ENCODE data around the gene C10orf53. TPM values are rescaled to one million over a fixed set of nuclear protein-coding genes. Genes with fewer than 3 reads are reported as not detected.
"Not testable (repeated sequence)": the region's sequence is repeated elsewhere in the genome, so short reads cannot be mapped to it uniquely, and the experiment has no call there.

C10orf53 gene
- polyA plus RNA-seq, 1 of the 3 experiments (the other 2 are of a cell fraction): not detected

DNA sequence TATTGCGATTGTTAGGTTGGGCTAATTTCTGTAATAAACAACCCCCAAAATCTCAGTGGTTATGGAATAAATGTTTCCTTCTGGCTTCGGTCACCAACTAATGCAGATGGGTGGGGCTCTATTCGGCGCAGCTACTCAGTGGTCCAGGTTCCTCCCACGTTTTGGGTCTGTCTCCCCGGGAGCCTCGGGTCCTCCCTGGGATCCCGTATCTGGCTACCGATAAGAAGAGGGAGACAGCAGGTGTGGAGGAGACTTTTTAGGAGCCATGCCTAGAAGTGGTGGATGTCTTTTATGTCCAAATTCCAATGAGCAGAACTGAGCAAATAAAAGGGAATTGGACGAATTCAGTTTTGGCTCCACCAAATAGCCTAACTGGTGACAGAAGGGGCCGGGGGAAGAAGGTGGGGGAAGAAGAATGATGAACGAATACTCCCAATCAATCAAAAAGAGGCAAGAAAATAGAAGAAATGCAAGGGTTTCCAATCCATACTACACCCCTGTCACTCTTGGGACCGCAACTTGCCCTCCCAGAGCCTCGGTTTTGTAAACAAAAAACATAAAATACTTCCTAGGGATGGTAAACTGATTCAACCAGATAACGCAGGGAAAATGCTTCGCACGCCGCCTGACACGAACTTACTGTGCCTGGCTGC, 498 bp upstream of the C10orf53 start (continued):
- TF ChIP-seq, protein P1, sequence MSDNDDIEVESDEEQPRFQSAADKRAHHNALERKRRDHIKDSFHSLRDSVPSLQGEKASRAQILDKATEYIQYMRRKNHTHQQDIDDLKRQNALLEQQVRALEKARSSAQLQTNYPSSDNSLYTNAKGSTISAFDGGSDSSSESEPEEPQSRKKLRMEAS (IDR thresholded peaks at IDR 0.05; ENCODE audit: low read depth): no peak
- no peak for TF ChIP-seq FOXM1 (IDR thresholded peaks at IDR 0.05; ENCODE audit: low read depth)
- TF ChIP-seq POLR2AphosphoS5 (IDR thresholded peaks at IDR 0.05; ENCODE audit: low read depth, low read length): no peak
- TF ChIP-seq EP300 (IDR thresholded peaks at IDR 0.05; ENCODE audit: borderline replicate concordance in 1 of 2, low read depth in 1 of 2, low read length in 1 of 2): no peak
- TF ChIP-seq TCF12 (IDR thresholded peaks at IDR 0.05): no peak
- TF ChIP-seq SMC3 (IDR thresholded peaks at IDR 0.05; ENCODE audit: low read depth, low read length): no peak
- TF ChIP-seq GATA2 (CRISPR knock-in tag; IDR thresholded peaks at IDR 0.05): no peak
- TF ChIP-seq RAD21 (IDR thresholded peaks at IDR 0.05; ENCODE audit: low read length): no peak
- TF ChIP-seq, protein P2, sequence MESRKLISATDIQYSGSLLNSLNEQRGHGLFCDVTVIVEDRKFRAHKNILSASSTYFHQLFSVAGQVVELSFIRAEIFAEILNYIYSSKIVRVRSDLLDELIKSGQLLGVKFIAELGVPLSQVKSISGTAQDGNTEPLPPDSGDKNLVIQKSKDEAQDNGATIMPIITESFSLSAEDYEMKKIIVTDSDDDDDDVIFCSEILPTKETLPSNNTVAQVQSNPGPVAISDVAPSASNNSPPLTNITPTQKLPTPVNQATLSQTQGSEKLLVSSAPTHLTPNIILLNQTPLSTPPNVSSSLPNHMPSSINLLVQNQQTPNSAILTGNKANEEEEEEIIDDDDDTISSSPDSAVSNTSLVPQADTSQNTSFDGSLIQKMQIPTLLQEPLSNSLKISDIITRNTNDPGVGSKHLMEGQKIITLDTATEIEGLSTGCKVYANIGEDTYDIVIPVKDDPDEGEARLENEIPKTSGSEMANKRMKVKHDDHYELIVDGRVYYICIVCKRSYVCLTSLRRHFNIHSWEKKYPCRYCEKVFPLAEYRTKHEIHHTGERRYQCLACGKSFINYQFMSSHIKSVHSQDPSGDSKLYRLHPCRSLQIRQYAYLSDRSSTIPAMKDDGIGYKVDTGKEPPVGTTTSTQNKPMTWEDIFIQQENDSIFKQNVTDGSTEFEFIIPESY (IDR thresholded peaks at IDR 0.05; ENCODE audit: borderline replicate concordance, low read depth): no peak
- TF ChIP-seq MXI1 (IDR thresholded peaks at IDR 0.05; ENCODE audit: low read depth, low read length): no peak

DNA sequence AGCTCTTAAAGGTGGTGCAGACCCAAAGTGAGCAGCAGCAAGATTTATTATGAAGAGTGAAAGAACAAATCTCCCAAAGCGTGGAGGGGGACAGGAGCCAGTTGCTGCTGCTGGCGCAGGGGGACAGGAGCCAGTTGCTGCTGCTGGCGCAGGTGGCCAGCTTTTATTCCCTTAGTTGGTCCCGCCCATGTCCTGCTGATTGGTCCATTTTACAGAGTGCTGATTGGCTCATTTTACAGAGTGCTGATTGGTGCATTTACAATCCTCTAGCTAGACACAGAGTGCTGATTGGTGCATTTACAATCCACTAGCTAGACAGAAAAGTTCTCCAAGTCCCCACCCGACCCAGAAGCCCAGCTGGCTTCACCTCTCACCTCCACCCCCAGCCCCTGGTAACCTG, 3.0 kb downstream of the C10orf53 start:
- H3K4me2 ChIP-seq; H3K36me3 ChIP-seq (replicated peaks in 1 of 2; ENCODE audit: control insufficient read depth in 1 of 2, insufficient read depth in 2 of 2, low read length in 1 of 2); H3K27ac ChIP-seq (ENCODE audit: low read depth in 2 of 2, low read length in 1 of 2); H3K9me2 ChIP-seq; DNase-seq; H4K20me1 ChIP-seq (ENCODE audit: insufficient read depth); POLR2A ChIA-PET; H3K9me3 ChIP-seq; H3K4me3 ChIP-seq (ENCODE audit: low read depth in 2 of 2, low read length in 1 of 2); H3K27me3 ChIP-seq (ENCODE audit: insufficient read depth); H3F3A ChIP-seq (replicated peaks; ENCODE audit: insufficient read depth); H3K79me2 ChIP-seq (ENCODE audit: insufficient read depth); H3K9ac ChIP-seq; H2AFZ ChIP-seq (ENCODE audit: low read depth): not testable (repeated sequence)
- CTCF ChIA-PET: interaction anchor here (1.3 to 1.7 kb wide), 2 partner anchors 11 to 89 kb away, joined by 3 to 4 read pairs; no protein-coding TSS in a partner anchor
- 10% methylated on average over 1 of the region's 5 CpGs for WGBS (ENCODE audit: low lambda C conversion rate)
- peaks cover 0 to 10% of the 10 kb centered on the region in 2 experiments; a peak in 1 of 4 replicates for H3K4me1 ChIP-seq (ENCODE audit: control insufficient read depth in 1 of 2, insufficient read depth in 2 of 2, low read depth in 1 of 2, low read length in 1 of 2)

DNA sequence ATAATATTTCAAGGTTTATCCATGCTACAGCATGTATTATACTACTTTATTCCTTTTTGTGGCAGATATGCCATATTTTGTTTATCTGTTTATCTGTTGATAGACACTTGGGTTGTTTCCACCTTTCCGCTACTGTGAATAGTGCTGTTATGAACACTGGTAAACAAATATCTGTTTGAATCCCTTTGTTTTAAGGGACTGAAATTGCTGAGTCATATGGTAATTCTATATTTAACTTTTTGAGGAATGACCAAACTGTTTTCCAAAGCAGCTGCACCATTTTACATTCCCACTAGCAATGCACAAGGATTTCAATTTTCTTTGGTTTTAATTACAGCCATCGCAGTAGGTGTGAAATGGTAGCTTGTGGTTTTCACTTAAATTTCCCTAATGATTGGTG, 3.4 kb downstream of the C10orf53 start:
- 74% methylated on average over 2 of the region's 2 CpGs for WGBS (ENCODE audit: low lambda C conversion rate)
- ChIA-PET POLR2A (no interaction called here), CTCF (interaction anchor here (1.2 to 1.3 kb wide), 2 partner anchors 88 to 90 kb away, joined by 3 read pairs; no protein-coding TSS in a partner anchor)
- H3K27ac ChIP-seq (ENCODE audit: low read depth in 2 of 2, low read length in 1 of 2): no peak overlapping the region
- H3K36me3 ChIP-seq (replicated peaks in 1 of 2; ENCODE audit: control insufficient read depth in 1 of 2, insufficient read depth in 2 of 2, low read length in 1 of 2): no peaks in the 10 kb centered on the region
- no peak overlapping the region for H3K9ac ChIP-seq
- H2AFZ ChIP-seq (ENCODE audit: low read depth): no peak overlapping the region
- H4K20me1 ChIP-seq (ENCODE audit: insufficient read depth): no peaks in the 10 kb centered on the region
- no peak for DNase-seq
- peaks cover 0 to 10% of the 10 kb centered on the region in 2 experiments; a peak in 1 of 4 replicates for H3K4me1 ChIP-seq (ENCODE audit: control insufficient read depth in 1 of 2, insufficient read depth in 2 of 2, low read depth in 1 of 2, low read length in 1 of 2)
- H3K9me3 ChIP-seq: no peaks in the 10 kb centered on the region
- no peaks in the 10 kb centered on the region for H3K27me3 ChIP-seq (ENCODE audit: insufficient read depth)
- H3K79me2 ChIP-seq (ENCODE audit: insufficient read depth): no peaks in the 10 kb centered on the region
- no peaks in the 10 kb centered on the region for H3F3A ChIP-seq (replicated peaks; ENCODE audit: insufficient read depth)
- H3K9me2 ChIP-seq: no peaks in the 10 kb centered on the region
- H3K4me2 ChIP-seq: no peak overlapping the region
- no peak overlapping the region for H3K4me3 ChIP-seq (ENCODE audit: low read depth in 2 of 2, low read length in 1 of 2)
- TF ChIP-seq RAD21 (IDR thresholded peaks at IDR 0.05; ENCODE audit: low read length) (no peak), NFIC (IDR thresholded peaks at IDR 0.05; ENCODE audit: borderline replicate concordance) (no peak), FOXJ3 (CRISPR knock-in tag; IDR thresholded peaks at IDR 0.05) (no peak), YY1 (IDR thresholded peaks at IDR 0.05; ENCODE audit: low read depth) (no peak), EZH2phosphoT487 (IDR thresholded peaks at IDR 0.05; ENCODE audit: borderline replicate concordance, low read depth) (no peak), FOSL2 (IDR thresholded peaks at IDR 0.05; ENCODE audit: borderline replicate concordance, low read depth) (no peak), SIN3A (IDR thresholded peaks at IDR 0.05; ENCODE audit: borderline replicate concordance, low read depth, low read length) (no peak), RCOR1 (IDR thresholded peaks at IDR 0.05; ENCODE audit: low read length) (no peak), TAF1 (IDR thresholded peaks at IDR 0.05; ENCODE audit: borderline replicate concordance, low read depth, low read length) (no peak), MEF2A (IDR thresholded peaks at IDR 0.05; ENCODE audit: borderline replicate concordance, low read depth) (no peak)
- TF ChIP-seq, protein P3, sequence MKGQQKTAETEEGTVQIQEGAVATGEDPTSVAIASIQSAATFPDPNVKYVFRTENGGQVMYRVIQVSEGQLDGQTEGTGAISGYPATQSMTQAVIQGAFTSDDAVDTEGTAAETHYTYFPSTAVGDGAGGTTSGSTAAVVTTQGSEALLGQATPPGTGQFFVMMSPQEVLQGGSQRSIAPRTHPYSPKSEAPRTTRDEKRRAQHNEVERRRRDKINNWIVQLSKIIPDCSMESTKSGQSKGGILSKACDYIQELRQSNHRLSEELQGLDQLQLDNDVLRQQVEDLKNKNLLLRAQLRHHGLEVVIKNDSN (IDR thresholded peaks at IDR 0.05; ENCODE audit: borderline replicate concordance, low read depth): no peak
- TF ChIP-seq, protein P2 (IDR thresholded peaks at IDR 0.05; ENCODE audit: borderline replicate concordance, low read depth): no peak
